GM12891 (cell line): ENCODE data around the gene TOMM34.

Experiments used
- PAX5 ChIP-seq: IDR thresholded peaks from 2 replicates; pipeline ENCODE4 v1.6.1; 2011; ENCODE audit warnings: low read length, moderate library complexity, mild to moderate bottlenecking; ENCODE audit not compliant: insufficient read depth, severe bottlenecking
- POLR2A ChIP-seq: IDR thresholded peaks from 2 replicates; pipeline ENCODE4 v1.6.1; 2011; ENCODE audit warnings: low read depth, low read length, control low read depth
- POLR2AphosphoS5 ChIP-seq: IDR thresholded peaks from 2 replicates; pipeline ENCODE4 v1.6.1; 2011; ENCODE audit warnings: low read depth, low read length, control low read depth
- POU2F2 ChIP-seq: IDR thresholded peaks from 2 replicates; pipeline ENCODE4 v1.6.1; 2011; ENCODE audit warnings: low read depth, mild to moderate bottlenecking, control low read depth, low read length, moderate library complexity
- SPI1 ChIP-seq: IDR thresholded peaks from 2 replicates; pipeline ENCODE4 v1.6.1; 2011; ENCODE audit warnings: low read depth, low read length, control low read depth
- TAF1 ChIP-seq: IDR thresholded peaks from 2 replicates; pipeline ENCODE4 v1.6.1; 2011; ENCODE audit warnings: low read depth, low read length, control low read depth

- TF ChIP-seq POLR2AphosphoS5: no peak
- no peak for TF ChIP-seq POLR2A
- no peak for TF ChIP-seq POU2F2
- TF ChIP-seq TAF1: no peak
- TF ChIP-seq PAX5: no peak
- no peak for TF ChIP-seq SPI1
Observed at GRCh38 chr20:44969300-44969894, 9.2 kb upstream of the TOMM34 start.
